ENCODE results near the gene SAFB2. TPM values are rescaled to one million over a fixed set of nuclear protein-coding genes. Genes with fewer than 3 reads are reported as not detected.

The SAFB2 gene
- total and polyA plus RNA-seq, 7 donors: 22.2 to 80.0 (median 35.1) TPM

GRCh38 chr19:5590151-5590864, 32.3 kb downstream of the SAFB2 start:
- H3K27ac ChIP-seq: no peak overlapping the region
- H3K4me1 ChIP-seq: peaks cover 0 to 16% (median 15%) of the 10 kb centered on the region in 4 donors
- DNase-seq: no peak
- H3K4me3 ChIP-seq: no peak overlapping the region
- peaks cover 76 to 91% (median 82%) of the 10 kb centered on the region in 4 donors for H3K36me3 ChIP-seq
- TF ChIP-seq EP300 (IDR thresholded peaks at IDR 0.05) (no peak), POLR2A (IDR thresholded peaks at IDR 0.05) (no peak), CTCF (IDR thresholded peaks at IDR 0.05) (no peak), POLR2AphosphoS5 (IDR thresholded peaks at IDR 0.05) (no peak)
- intact Hi-C loops (cut with DNase I): no loop called here
- no peaks in the 10 kb centered on the region for H3K9me3 ChIP-seq
- no peaks in the 10 kb centered on the region for H3K27me3 ChIP-seq
- WGBS, 2 donors: 95% methylated on average over 22 of the region's 22 CpGs

- Histone ChIP-seq H3K9me3 (no peaks in the 10 kb centered on the region), H3K27me3 (no peaks in the 10 kb centered on the region), H3K4me3 (no peak overlapping the region), H3K36me3 (peaks cover 64 to 79% (median 70%) of the 10 kb centered on the region in 4 donors), H3K4me1 (peaks cover 0 to 19% (median 17%) of the 10 kb centered on the region in 4 donors), H3K27ac (no peak overlapping the region)
- no peak for TF ChIP-seq CTCF (IDR thresholded peaks at IDR 0.05)
- no peak for TF ChIP-seq POLR2A (IDR thresholded peaks at IDR 0.05)
- TF ChIP-seq POLR2AphosphoS5 (IDR thresholded peaks at IDR 0.05): no peak
- no peak for TF ChIP-seq EP300 (IDR thresholded peaks at IDR 0.05)
- DNase-seq: no peak
- intact Hi-C loops (cut with DNase I): no loop called here
- WGBS, 2 donors: 88 to 91% methylated on average over 30 of the region's 30 CpGs
Measured at GRCh38 chr19:5588906-5589676, 33.5 kb downstream of the SAFB2 start.

- peaks cover 0 to 19% (median 17%) of the 10 kb centered on the region in 4 donors for H3K4me1 ChIP-seq
- WGBS, 2 donors: 93% methylated on average over 10 of the region's 10 CpGs
- H3K27me3 ChIP-seq: no peaks in the 10 kb centered on the region
- no peak overlapping the region for H3K4me3 ChIP-seq
- H3K27ac ChIP-seq: no peak overlapping the region
- intact Hi-C loops (cut with DNase I): no loop called here
- DNase-seq: no peak
- TF ChIP-seq POLR2A (IDR thresholded peaks at IDR 0.05): no peak
- no peak for TF ChIP-seq EP300 (IDR thresholded peaks at IDR 0.05)
- H3K36me3 ChIP-seq: peaks cover 57 to 73% (median 65%) of the 10 kb centered on the region in 4 donors
- H3K9me3 ChIP-seq: no peaks in the 10 kb centered on the region
Measured at GRCh38 chr19:5588441-5588840, 34.1 kb downstream of the SAFB2 start.

GRCh38 chr19:5587661-5588060, 34.9 kb downstream of the SAFB2 start:
- Histone ChIP-seq H3K27me3 (no peaks in the 10 kb centered on the region), H3K9me3 (no peaks in the 10 kb centered on the region), H3K4me1 (peaks cover 0 to 19% (median 17%) of the 10 kb centered on the region in 4 donors), H3K36me3 (peaks cover 50 to 67% (median 57%) of the 10 kb centered on the region in 4 donors), H3K27ac (no peak overlapping the region), H3K4me3 (no peak overlapping the region)
- intact Hi-C loops (cut with DNase I): no loop called here
- WGBS, 2 donors: 78 to 88% methylated on average over 23 of the region's 23 CpGs
- TF ChIP-seq POLR2AphosphoS5 (IDR thresholded peaks at IDR 0.05) (no peak), POLR2A (IDR thresholded peaks at IDR 0.05) (no peak), CTCF (IDR thresholded peaks at IDR 0.05) (no peak), EP300 (IDR thresholded peaks at IDR 0.05) (no peak)
- DNase-seq: no peak

- intact Hi-C loops (cut with DNase I): no loop called here
- no peak overlapping the region for H3K4me3 ChIP-seq
- DNase-seq: no peak
- no peak overlapping the region for H3K27ac ChIP-seq
- H3K27me3 ChIP-seq: no peaks in the 10 kb centered on the region
- peaks cover 44 to 67% (median 51%) of the 10 kb centered on the region in 4 donors for H3K36me3 ChIP-seq
- 93 to 96% methylated on average over 16 of the region's 16 CpGs for WGBS, 2 donors
- no peaks in the 10 kb centered on the region for H3K9me3 ChIP-seq
- peaks cover 0 to 19% (median 17%) of the 10 kb centered on the region in 4 donors for H3K4me1 ChIP-seq
- TF ChIP-seq POLR2AphosphoS5 (IDR thresholded peaks at IDR 0.05) (no peak), EP300 (IDR thresholded peaks at IDR 0.05) (no peak), POLR2A (IDR thresholded peaks at IDR 0.05) (no peak), CTCF (IDR thresholded peaks at IDR 0.05) (no peak)
Measured at GRCh38 chr19:5587071-5587455, 35.5 kb downstream of the SAFB2 start.
